Right lobe of liver (tissue), 6 donors: Measurements from ENCODE around the gene YBX2. TPM values are rescaled to one million over a fixed set of nuclear protein-coding genes. Genes with fewer than 3 reads are reported as not detected.

Source experiments
- ATAC-seq, 4 donors: fragments of 200-7000 bp; cut with Tn5 transposase; one replicate each; pipeline ENCODE4 v1.9.1; 2020; ENCODE audit warnings: mild to moderate bottlenecking in 4 of 4, moderate library complexity in 4 of 4
- DNase-seq, 3 donors: peaks; one replicate each; pipeline ENCODE4 v3.0.0-alpha.2; 2020
- H3K27ac ChIP-seq, 3 donors: fragments of 200-600 bp; one replicate each; pipeline ENCODE4 v1.8.0; 2022
- H3K27me3 ChIP-seq, 2 donors: fragments of 200-600 bp; one replicate each; pipeline ENCODE4 v1.8.0; 2022
- H3K36me3 ChIP-seq, 4 donors: fragments of 200-600 bp; sonication (generic) in 1 of 4; one replicate each; pipeline versions ENCODE4 v1.5.1 to v1.8.0; 2017 to 2022; ENCODE audit warnings: control low read depth in 1 of 4
- H3K4me1 ChIP-seq, 4 donors: fragments of 200-600 bp; sonication (generic) in 1 of 4; one replicate each; pipeline versions ENCODE4 v1.5.1 to v1.8.0; 2017 to 2022; ENCODE audit warnings: control low read depth in 1 of 4
- H3K4me3 ChIP-seq, 3 donors: fragments of 200-600 bp; one replicate each; pipeline ENCODE4 v1.8.0; 2022
- H3K9me3 ChIP-seq, 4 donors: fragments of 200-600 bp; sonication (generic) in 1 of 4; one replicate each; pipeline versions ENCODE4 v1.5.1 to v1.8.0; 2017 to 2022; ENCODE audit warnings: control low read depth in 1 of 4
- CTCF ChIP-seq, 4 donors: fragments of 200-600 bp in 3 of 4; fragments of 450-650 bp in 1 of 4; IDR thresholded peaks; one replicate each; pipeline versions ENCODE4 v1.5.1 to v1.8.0; 2016 to 2022; ENCODE audit warnings: antibody characterized with exemption in 4 of 4, mild to moderate bottlenecking in 2 of 4
- POLR2A ChIP-seq: fragments of 450-650 bp; IDR thresholded peaks from one replicate; pipeline ENCODE4 v1.6.1; 2017; ENCODE audit warnings: antibody characterized with exemption, mild to moderate bottlenecking
- WGBS: methylation state at CpG from one replicate; pipeline ENCODE4 v1.1.6; 2018; ENCODE audit warnings: low coverage, low lambda C conversion rate; ENCODE audit not compliant: insufficient coverage; ENCODE audit errors: missing lambda C conversion rate; 5-methylcytosine and 5-hydroxymethylcytosine counted together
- intact Hi-C, 2 donors: fragments of 100-400 bp; cut with DNase I; formaldehyde crosslinking; loops; one replicate each; pipeline versions ENCODE4 v1.11.2 to v1.14.1; 2022
- total RNA-seq, 6 experiments: library from RNA; depleted of rRNA in 2 of 6; stranded (reverse); fragments of >200 nt in 2 of 6; fragmentation: NEBNext Ultra II Directional in 3 of 6; extraction: Animal tissue kit (Norgen Biotek cat#: 25700) in 3 of 6; gene quantifications; one replicate each; pipeline versions ENCODE4 v1.1.0 to v1.2.4, GENCODE V29; 2016 to 2023
- donor health status: DM: no; HTN: yes; CAD: no.
- donor health status: DM: no; HTN: no; CAD: no.
- donor health status: DM: no; HTN: no; CAD: no.
- donor health status: DM: no; HTN: yes; CAD: no.
- donor health status: DM: no; HTN: yes; CAD: no.

Gene YBX2
- total RNA-seq, 6 experiments from 2014 or later = 0.27 to 1.7 (median 0.90) TPM

GRCh38 chr17:7330638-7331015 lies 36.2 kb upstream of the YBX2 start:
- H3K36me3 ChIP-seq = no peaks in the 10 kb centered on the region
- peaks cover 0 to 14% (median 3%) of the 10 kb centered on the region in 4 donors for H3K4me1 ChIP-seq
- WGBS = 86% methylated on average over 5 of the region's 13 CpGs
- ATAC-seq = no peak
- H3K27ac ChIP-seq = peak overlapping the region in 2 of 3 donors; percentile 79 to 92
- H3K27me3 ChIP-seq = no peaks in the 10 kb centered on the region
- DNase-seq = no peak
- no peaks in the 10 kb centered on the region for H3K9me3 ChIP-seq
- H3K4me3 ChIP-seq = peak overlapping the region; percentile 98 to 100 (median 99)
- no peak for TF ChIP-seq POLR2A
- no peak for TF ChIP-seq CTCF (IDR thresholded peaks at IDR 0.05)
- intact Hi-C loops = no loop called here

- 0% methylated on average over 4 of the region's 34 CpGs for WGBS
- intact Hi-C loops = no loop called here
Measured at GRCh38 chr17:7329997-7330637, 35.7 kb upstream of the YBX2 start.

GRCh38 chr17:7329374-7329996 lies 35.0 kb upstream of the YBX2 start:
- TF ChIP-seq CTCF (IDR thresholded peaks at IDR 0.05) = no peak
- TF ChIP-seq POLR2A = peak; percentile 47
- intact Hi-C loops = no loop called here
- Histone ChIP-seq H3K36me3 (peaks cover 0 to 2% (median 0%) of the 10 kb centered on the region in 4 donors), H3K27me3 (no peaks in the 10 kb centered on the region), H3K4me3 (peak overlapping the region; percentile 98 to 100 (median 99)), H3K9me3 (no peaks in the 10 kb centered on the region), H3K27ac (peak overlapping the region; percentile 76 to 92 (median 79)), H3K4me1 (peaks cover 0 to 14% (median 3%) of the 10 kb centered on the region in 4 donors)
- DNase-seq (peak; percentile 96 to 98 (median 98)), ATAC-seq (peak; percentile 85 to 90 (median 90))
- 0% methylated on average over 10 of the region's 43 CpGs for WGBS

More at GRCh38 chr17:7329997-7330637, 35.7 kb upstream of the YBX2 start:
- no peaks in the 10 kb centered on the region for H3K9me3 ChIP-seq
- no peaks in the 10 kb centered on the region for H3K36me3 ChIP-seq
- no peaks in the 10 kb centered on the region for H3K27me3 ChIP-seq
- H3K27ac ChIP-seq = peak overlapping the region; percentile 76 to 92 (median 79)
- ATAC-seq = peak; percentile 59 to 69 (median 63)
- peaks cover 0 to 14% (median 3%) of the 10 kb centered on the region in 4 donors for H3K4me1 ChIP-seq
- H3K4me3 ChIP-seq = peak overlapping the region; percentile 98 to 100 (median 99)
- peak; percentile 76 to 82 (median 78) for DNase-seq
- no peak for TF ChIP-seq POLR2A
- no peak for TF ChIP-seq CTCF (IDR thresholded peaks at IDR 0.05)

GRCh38 chr17:7328840-7329373 lies 34.5 kb upstream of the YBX2 start, which contains the start of gene NEURL4:
Gene NEURL4, minus strand, starts transcription at chr17:7329335. Its CDS starts 23 bp downstream, at chr17:7329312.
- intact Hi-C loops = no loop called here
- peaks cover 0 to 14% (median 3%) of the 10 kb centered on the region in 4 donors for H3K4me1 ChIP-seq
- no peaks in the 10 kb centered on the region for H3K27me3 ChIP-seq
- no peak for TF ChIP-seq POLR2A
- TF ChIP-seq CTCF (IDR thresholded peaks at IDR 0.05) = no peak
- H3K27ac ChIP-seq = peak within 1 kb of the TSS; percentile 76 to 92 (median 79)
- DNase-seq (no peak), ATAC-seq (peak in 1 of 4 donors; percentile 25)
- H3K4me3 ChIP-seq = peak within 1 kb of the TSS; percentile 98 to 100 (median 99)
- no peaks in the 10 kb centered on the region for H3K9me3 ChIP-seq
- peaks cover 0 to 7% (median under 1%) of the 10 kb centered on the region in 4 donors for H3K36me3 ChIP-seq
- WGBS = 0% methylated on average over 10 of the region's 50 CpGs
